Measurements from ENCODE around the gene PKMYT1.
"Not testable (repeated sequence)": the region's sequence is repeated elsewhere in the genome, so short reads cannot be mapped to it uniquely, and the experiment has no call there.

Gene PKMYT1

GRCh38 chr16:2950353-2950724, 29.9 kb downstream of the PKMYT1 start:
- Histone ChIP-seq H3K27ac (ENCODE audit: insufficient read depth, low read length, poor library complexity, severe bottlenecking) (no peak overlapping the region), H3K9me3 (ENCODE audit: control insufficient read depth, low read length) (no peaks in the 10 kb centered on the region), H3K27me3 (replicated peaks; ENCODE audit: control insufficient read depth, insufficient read depth, low read length, poor library complexity, severe bottlenecking) (no peaks in the 10 kb centered on the region), H3K36me3 (ENCODE audit: control insufficient read depth, insufficient read depth, low read length) (peaks cover 4% of the 10 kb centered on the region), H3K4me3 (ENCODE audit: insufficient read depth, low read depth, low read length, poor library complexity, severe bottlenecking) (no peak overlapping the region), H3K4me1 (ENCODE audit: control insufficient read depth, insufficient read depth, low read length, poor library complexity, severe bottlenecking) (no peaks in the 10 kb centered on the region)
- DNase-seq: no peak

DNA sequence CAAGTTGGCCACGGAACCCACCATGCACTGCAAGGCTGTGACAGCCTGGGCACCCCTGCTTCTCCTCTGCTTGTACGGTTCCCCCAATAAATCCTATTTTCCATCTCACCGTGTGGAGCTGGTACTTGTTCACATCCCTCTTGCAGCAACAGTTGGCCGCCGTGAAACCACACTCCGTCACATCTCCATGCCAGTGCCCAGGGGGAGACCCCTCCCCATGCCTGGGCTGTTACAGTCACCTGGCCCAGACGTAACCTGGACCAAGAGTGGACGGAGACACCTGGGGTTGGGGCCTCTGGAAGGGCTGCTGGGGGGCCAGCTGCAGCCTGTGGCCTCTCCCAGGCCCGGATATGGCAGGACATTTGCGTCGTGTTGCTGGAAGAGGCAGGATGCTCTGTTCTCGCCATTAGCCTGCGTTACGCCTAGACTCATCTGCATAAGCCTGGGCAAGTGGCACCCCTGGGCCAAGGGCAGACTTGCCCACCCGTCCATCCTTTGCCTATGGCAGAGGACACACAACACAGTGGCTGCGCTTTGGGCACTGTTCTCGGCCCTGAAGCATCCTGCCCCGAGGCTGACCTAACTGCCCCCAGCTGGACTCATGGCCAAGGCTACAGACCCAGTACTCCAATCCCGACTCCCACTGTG, 30.4 kb downstream of the PKMYT1 start:
- H3K4me1 ChIP-seq (ENCODE audit: control insufficient read depth, insufficient read depth, low read length, poor library complexity, severe bottlenecking): no peaks in the 10 kb centered on the region
- no peaks in the 10 kb centered on the region for H3K9me3 ChIP-seq (ENCODE audit: control insufficient read depth, low read length)
- no peak overlapping the region for H3K27ac ChIP-seq (ENCODE audit: insufficient read depth, low read length, poor library complexity, severe bottlenecking)
- DNase-seq: no peak
- H3K36me3 ChIP-seq (ENCODE audit: control insufficient read depth, insufficient read depth, low read length): peaks cover 4% of the 10 kb centered on the region
- H3K27me3 ChIP-seq (replicated peaks; ENCODE audit: control insufficient read depth, insufficient read depth, low read length, poor library complexity, severe bottlenecking): no peaks in the 10 kb centered on the region
- no peak overlapping the region for H3K4me3 ChIP-seq (ENCODE audit: insufficient read depth, low read depth, low read length, poor library complexity, severe bottlenecking)

- Histone ChIP-seq H3K4me3 (ENCODE audit: insufficient read depth, low read depth, low read length, poor library complexity, severe bottlenecking) (no peak overlapping the region), H3K4me1 (ENCODE audit: control insufficient read depth, insufficient read depth, low read length, poor library complexity, severe bottlenecking) (no peaks in the 10 kb centered on the region), H3K36me3 (ENCODE audit: control insufficient read depth, insufficient read depth, low read length) (peaks cover 4% of the 10 kb centered on the region), H3K27me3 (replicated peaks; ENCODE audit: control insufficient read depth, insufficient read depth, low read length, poor library complexity, severe bottlenecking) (no peaks in the 10 kb centered on the region), H3K27ac (ENCODE audit: insufficient read depth, low read length, poor library complexity, severe bottlenecking) (no peak overlapping the region), H3K9me3 (ENCODE audit: control insufficient read depth, low read length) (no peaks in the 10 kb centered on the region)
- DNase-seq: no peak
Observed at GRCh38 chr16:2948807-2949704, 31.2 kb downstream of the PKMYT1 start.

GRCh38 chr16:2946649-2947048, 33.6 kb downstream of the PKMYT1 start:
- no peaks in the 10 kb centered on the region for H3K4me1 ChIP-seq (ENCODE audit: control insufficient read depth, insufficient read depth, low read length, poor library complexity, severe bottlenecking)
- no peak overlapping the region for H3K4me3 ChIP-seq (ENCODE audit: insufficient read depth, low read depth, low read length, poor library complexity, severe bottlenecking)
- H3K9me3 ChIP-seq (ENCODE audit: control insufficient read depth, low read length): no peaks in the 10 kb centered on the region
- peaks cover 9% of the 10 kb centered on the region for H3K36me3 ChIP-seq (ENCODE audit: control insufficient read depth, insufficient read depth, low read length)
- H3K27ac ChIP-seq (ENCODE audit: insufficient read depth, low read length, poor library complexity, severe bottlenecking): no peak overlapping the region
- no peaks in the 10 kb centered on the region for H3K27me3 ChIP-seq (replicated peaks; ENCODE audit: control insufficient read depth, insufficient read depth, low read length, poor library complexity, severe bottlenecking)
- no peak for DNase-seq

DNA sequence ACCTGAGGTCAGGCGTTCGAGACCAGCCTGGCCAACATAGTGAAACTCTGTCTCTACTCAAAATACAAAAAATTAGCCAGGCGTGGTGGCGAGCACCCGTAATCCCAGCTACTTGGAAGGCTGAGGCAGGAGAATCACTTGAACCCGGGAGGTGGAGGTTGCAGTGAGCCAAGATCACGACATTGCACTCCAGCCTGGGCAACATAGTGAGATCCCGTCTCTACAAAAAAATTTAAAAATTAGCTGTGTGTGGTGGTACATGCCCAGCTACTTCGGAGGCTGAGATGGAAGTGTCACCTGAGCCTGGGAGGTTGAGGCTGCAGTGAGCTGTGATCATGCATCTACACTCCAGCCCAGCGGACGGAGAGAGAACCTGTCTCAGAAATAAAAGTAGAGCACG, 36.5 kb downstream of the PKMYT1 start:
- not testable (repeated sequence) for H3K4me3 ChIP-seq (ENCODE audit: insufficient read depth, low read depth, low read length, poor library complexity, severe bottlenecking); H3K27ac ChIP-seq (ENCODE audit: insufficient read depth, low read length, poor library complexity, severe bottlenecking); DNase-seq; H3K9me3 ChIP-seq (ENCODE audit: control insufficient read depth, low read length); H3K4me1 ChIP-seq (ENCODE audit: control insufficient read depth, insufficient read depth, low read length, poor library complexity, severe bottlenecking); H3K27me3 ChIP-seq (replicated peaks; ENCODE audit: control insufficient read depth, insufficient read depth, low read length, poor library complexity, severe bottlenecking)
- peaks cover 14% of the 10 kb centered on the region for H3K36me3 ChIP-seq (ENCODE audit: control insufficient read depth, insufficient read depth, low read length)

DNA sequence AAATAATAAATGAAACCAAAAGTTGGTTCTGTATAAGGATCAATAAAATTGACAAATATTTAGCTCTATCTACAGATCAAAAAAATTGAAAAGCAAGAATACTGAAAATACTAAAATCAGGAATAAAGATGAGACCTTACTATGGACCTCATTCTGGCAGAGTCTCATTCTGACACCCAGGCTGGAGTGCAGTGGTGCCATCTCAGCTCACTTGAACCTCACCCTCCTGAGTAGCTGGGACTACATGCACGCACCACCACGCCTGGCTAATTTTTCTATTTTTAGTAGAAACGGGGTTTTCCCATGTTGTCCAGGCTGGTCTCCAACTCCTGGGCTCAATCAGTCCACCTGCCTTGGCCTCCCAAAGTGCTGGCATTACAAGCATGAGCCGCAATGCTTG, 38.2 kb downstream of the PKMYT1 start:
- no peak overlapping the region for H3K4me3 ChIP-seq (ENCODE audit: insufficient read depth, low read depth, low read length, poor library complexity, severe bottlenecking)
- DNase-seq: no peak
- H3K36me3 ChIP-seq (ENCODE audit: control insufficient read depth, insufficient read depth, low read length): peaks cover 26% of the 10 kb centered on the region
- no peak overlapping the region for H3K27ac ChIP-seq (ENCODE audit: insufficient read depth, low read length, poor library complexity, severe bottlenecking)
- H3K9me3 ChIP-seq (ENCODE audit: control insufficient read depth, low read length): no peaks in the 10 kb centered on the region
- H3K4me1 ChIP-seq (ENCODE audit: control insufficient read depth, insufficient read depth, low read length, poor library complexity, severe bottlenecking): no peaks in the 10 kb centered on the region
- no peaks in the 10 kb centered on the region for H3K27me3 ChIP-seq (replicated peaks; ENCODE audit: control insufficient read depth, insufficient read depth, low read length, poor library complexity, severe bottlenecking)

DNA sequence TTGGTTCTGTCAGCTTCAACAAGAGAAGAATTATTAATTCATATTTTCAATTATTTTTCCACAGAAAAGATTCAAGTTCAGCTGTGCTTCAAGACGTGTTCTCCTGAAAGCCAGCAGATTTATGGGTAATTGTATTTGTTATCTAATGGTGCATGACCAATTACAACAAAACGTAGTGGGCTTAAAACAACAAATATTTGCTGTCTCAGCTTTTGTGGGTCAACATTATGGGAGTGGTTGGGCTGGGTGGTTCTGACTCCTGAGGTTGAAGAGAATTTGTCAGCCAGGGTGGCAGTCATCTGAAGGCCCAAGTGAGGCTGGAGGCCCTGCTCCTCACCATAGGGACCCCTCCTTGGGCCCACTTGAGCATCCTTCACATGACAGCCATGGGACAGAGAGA, 40.3 kb downstream of the PKMYT1 start:
- no peaks in the 10 kb centered on the region for H3K4me1 ChIP-seq (ENCODE audit: control insufficient read depth, insufficient read depth, low read length, poor library complexity, severe bottlenecking)
- H3K4me3 ChIP-seq (ENCODE audit: insufficient read depth, low read depth, low read length, poor library complexity, severe bottlenecking): no peak overlapping the region
- peaks cover 44% of the 10 kb centered on the region for H3K36me3 ChIP-seq (ENCODE audit: control insufficient read depth, insufficient read depth, low read length)
- H3K27me3 ChIP-seq (replicated peaks; ENCODE audit: control insufficient read depth, insufficient read depth, low read length, poor library complexity, severe bottlenecking): no peaks in the 10 kb centered on the region
- DNase-seq: no peak
- H3K27ac ChIP-seq (ENCODE audit: insufficient read depth, low read length, poor library complexity, severe bottlenecking): no peak overlapping the region
- H3K9me3 ChIP-seq (ENCODE audit: control insufficient read depth, low read length): no peaks in the 10 kb centered on the region

- H3K4me3 ChIP-seq (ENCODE audit: insufficient read depth, low read depth, low read length, poor library complexity, severe bottlenecking): no peak overlapping the region
- peaks cover 56% of the 10 kb centered on the region for H3K36me3 ChIP-seq (ENCODE audit: control insufficient read depth, insufficient read depth, low read length)
- no peaks in the 10 kb centered on the region for H3K4me1 ChIP-seq (ENCODE audit: control insufficient read depth, insufficient read depth, low read length, poor library complexity, severe bottlenecking)
Observed at GRCh38 chr16:2938206-2938605, 42.0 kb downstream of the PKMYT1 start.

DNA sequence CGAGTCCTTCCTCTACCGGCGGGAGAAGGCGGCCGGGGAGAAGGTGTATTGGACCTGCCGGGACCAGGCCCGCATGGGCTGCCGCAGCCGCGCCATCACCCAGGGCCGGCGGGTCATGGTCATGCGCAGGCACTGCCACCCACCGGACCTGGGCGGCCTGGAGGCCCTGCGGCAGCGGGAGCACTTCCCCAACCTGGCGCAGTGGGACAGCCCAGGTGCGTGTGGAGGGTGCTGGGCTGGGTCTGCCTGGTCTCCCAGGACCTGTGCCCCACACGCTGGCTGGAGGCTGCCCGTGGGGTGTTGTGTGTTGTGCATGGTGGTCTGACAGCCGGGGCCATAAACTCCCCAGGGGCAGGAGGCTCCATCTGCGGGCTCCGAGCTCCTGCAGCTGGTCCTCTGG, 43.1 kb downstream of the PKMYT1 start:
- peaks cover 50% of the 10 kb centered on the region for H3K36me3 ChIP-seq (ENCODE audit: control insufficient read depth, insufficient read depth, low read length)
- no peak overlapping the region for H3K4me3 ChIP-seq (ENCODE audit: insufficient read depth, low read depth, low read length, poor library complexity, severe bottlenecking)
- H3K9me3 ChIP-seq (ENCODE audit: control insufficient read depth, low read length): no peaks in the 10 kb centered on the region
- no peak overlapping the region for H3K27ac ChIP-seq (ENCODE audit: insufficient read depth, low read length, poor library complexity, severe bottlenecking)
- DNase-seq: no peak
- no peaks in the 10 kb centered on the region for H3K27me3 ChIP-seq (replicated peaks; ENCODE audit: control insufficient read depth, insufficient read depth, low read length, poor library complexity, severe bottlenecking)
- H3K4me1 ChIP-seq (ENCODE audit: control insufficient read depth, insufficient read depth, low read length, poor library complexity, severe bottlenecking): no peaks in the 10 kb centered on the region

More at GRCh38 chr16:2938206-2938605, 42.0 kb downstream of the PKMYT1 start:
- H3K27me3 ChIP-seq (replicated peaks; ENCODE audit: control insufficient read depth, insufficient read depth, low read length, poor library complexity, severe bottlenecking): no peaks in the 10 kb centered on the region
- no peak for DNase-seq
- H3K27ac ChIP-seq (ENCODE audit: insufficient read depth, low read length, poor library complexity, severe bottlenecking): no peak overlapping the region
- H3K9me3 ChIP-seq (ENCODE audit: control insufficient read depth, low read length): no peaks in the 10 kb centered on the region

DNA sequence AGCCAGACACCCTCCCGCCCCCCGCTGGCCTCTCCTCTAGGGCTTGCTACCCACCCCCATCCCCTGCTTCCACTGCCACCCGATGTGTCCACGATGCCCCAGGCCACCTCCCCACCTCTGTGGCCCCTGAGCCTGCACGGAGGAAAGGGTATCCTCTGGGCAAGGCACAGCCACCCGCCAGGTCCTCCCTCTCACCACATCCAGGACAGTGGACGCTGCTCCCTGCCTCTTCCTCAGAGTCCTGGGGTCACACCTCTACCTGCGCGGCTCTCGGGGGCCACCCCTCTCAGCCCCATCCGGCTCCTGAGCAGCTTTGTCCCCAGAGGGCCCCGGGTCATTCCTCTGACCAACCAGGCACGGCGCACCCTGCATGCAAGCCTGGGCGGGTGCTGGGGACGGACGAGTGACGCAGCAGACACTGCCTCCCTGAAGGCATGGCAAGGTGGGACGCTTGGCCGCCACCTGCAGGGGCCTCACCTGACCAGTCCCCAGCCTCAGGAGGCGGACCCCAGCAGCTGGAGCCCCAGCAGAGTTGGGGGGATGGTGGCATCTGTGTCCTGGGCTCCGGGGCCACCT, 43.7 kb downstream of the PKMYT1 start:
- H3K4me1 ChIP-seq (ENCODE audit: control insufficient read depth, insufficient read depth, low read length, poor library complexity, severe bottlenecking): no peaks in the 10 kb centered on the region
- H3K27me3 ChIP-seq (replicated peaks; ENCODE audit: control insufficient read depth, insufficient read depth, low read length, poor library complexity, severe bottlenecking): no peaks in the 10 kb centered on the region
- H3K36me3 ChIP-seq (ENCODE audit: control insufficient read depth, insufficient read depth, low read length): peaks cover 50% of the 10 kb centered on the region
- H3K4me3 ChIP-seq (ENCODE audit: insufficient read depth, low read depth, low read length, poor library complexity, severe bottlenecking): no peak overlapping the region
- H3K9me3 ChIP-seq (ENCODE audit: control insufficient read depth, low read length): no peaks in the 10 kb centered on the region
- H3K27ac ChIP-seq (ENCODE audit: insufficient read depth, low read length, poor library complexity, severe bottlenecking): no peak overlapping the region
- no peak for DNase-seq

Data from effector memory CD4-positive, alpha-beta T cell (primary cell).